Measurements from ENCODE around the gene SYTL3. TPM values are rescaled to one million over a fixed set of nuclear protein-coding genes. Genes with fewer than 3 reads are reported as not detected.
A peak's percentile ranks its signal among the peaks of the same experiment; 100 is the strongest.

SYTL3 gene
- total RNA-seq, 1 experiment from 2014 or later: 0.86 TPM

DNA sequence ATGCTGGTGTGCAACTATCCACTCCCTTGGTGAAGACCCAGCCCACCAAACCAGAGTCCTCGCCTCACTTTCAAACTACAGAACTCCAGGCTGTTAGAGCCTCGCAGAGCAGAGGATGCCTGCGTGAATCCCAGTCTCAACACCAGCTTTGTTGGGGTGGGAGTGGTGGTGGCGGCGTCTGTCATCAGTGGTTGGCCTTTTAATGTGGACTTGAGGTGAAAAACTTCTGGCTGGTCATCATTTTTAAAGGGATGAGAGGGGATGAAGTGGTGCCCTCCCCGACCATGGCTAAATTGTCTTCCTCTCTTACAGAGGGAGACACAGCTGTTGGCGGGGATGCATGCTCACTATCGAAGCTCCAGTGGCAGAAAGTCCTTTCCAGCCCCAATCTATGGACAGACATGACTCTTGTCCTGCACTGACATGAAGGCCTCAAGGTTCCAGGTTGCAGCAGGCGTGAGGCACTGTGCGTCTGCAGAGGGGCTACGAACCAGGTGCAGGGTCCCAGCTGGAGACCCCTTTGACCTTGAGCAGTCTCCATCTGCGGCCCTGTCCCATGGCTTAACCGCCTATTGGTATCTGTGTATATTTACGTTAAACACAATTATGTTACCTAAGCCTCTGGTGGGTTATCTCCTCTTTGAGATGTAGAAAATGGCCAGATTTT is 114.5 kb downstream of the SYTL3 start:
- peaks cover 19% of the 10 kb centered on the region for H3K4me1 Mint-ChIP-seq (ENCODE audit: low read depth, unreplicated experiment)
- H3K36me3 Mint-ChIP-seq (ENCODE audit: insufficient read depth, unreplicated experiment): peaks cover 95% of the 10 kb centered on the region
- no TSS peak for BruUV-seq (replicated peaks)
- no peak for DNase-seq
- no peaks in the 10 kb centered on the region for H3K9me3 Mint-ChIP-seq (ENCODE audit: unreplicated experiment)
- H3K9me3 ChIP-seq: no peaks in the 10 kb centered on the region
- no peak overlapping the region for H3K4me3 ChIP-seq (ENCODE audit: low read depth, low read length)
- peaks cover 11% of the 10 kb centered on the region; the same call in 1 of the 2 replicates for H3K4me1 ChIP-seq
- H3K27ac Mint-ChIP-seq (ENCODE audit: unreplicated experiment): peak overlapping the region; percentile 61
- no peaks in the 10 kb centered on the region; the same call in 1 of the 2 replicates for H3K27me3 ChIP-seq (replicated peaks; ENCODE audit: control insufficient read depth, insufficient read depth, low read length)
- POLR2A ChIA-PET: interaction anchor here (0.6 kb wide), 1 partner anchor 11 kb away, joined by 3 read pairs; no protein-coding TSS in a partner anchor
- CTCF ChIA-PET: no interaction called here
- no peaks in the 10 kb centered on the region for H3K27me3 Mint-ChIP-seq (ENCODE audit: insufficient read depth, unreplicated experiment)
- peaks cover 11% of the 10 kb centered on the region for H3K36me3 ChIP-seq (ENCODE audit: control insufficient read depth, insufficient read depth, low read length)
- intact Hi-C loops (cut with micrococcal nuclease; ENCODE audit: unreplicated experiment): no loop called here
- no peak overlapping the region for H3K4me3 Mint-ChIP-seq (ENCODE audit: unreplicated experiment)
- TF ChIP-seq, protein P1, sequence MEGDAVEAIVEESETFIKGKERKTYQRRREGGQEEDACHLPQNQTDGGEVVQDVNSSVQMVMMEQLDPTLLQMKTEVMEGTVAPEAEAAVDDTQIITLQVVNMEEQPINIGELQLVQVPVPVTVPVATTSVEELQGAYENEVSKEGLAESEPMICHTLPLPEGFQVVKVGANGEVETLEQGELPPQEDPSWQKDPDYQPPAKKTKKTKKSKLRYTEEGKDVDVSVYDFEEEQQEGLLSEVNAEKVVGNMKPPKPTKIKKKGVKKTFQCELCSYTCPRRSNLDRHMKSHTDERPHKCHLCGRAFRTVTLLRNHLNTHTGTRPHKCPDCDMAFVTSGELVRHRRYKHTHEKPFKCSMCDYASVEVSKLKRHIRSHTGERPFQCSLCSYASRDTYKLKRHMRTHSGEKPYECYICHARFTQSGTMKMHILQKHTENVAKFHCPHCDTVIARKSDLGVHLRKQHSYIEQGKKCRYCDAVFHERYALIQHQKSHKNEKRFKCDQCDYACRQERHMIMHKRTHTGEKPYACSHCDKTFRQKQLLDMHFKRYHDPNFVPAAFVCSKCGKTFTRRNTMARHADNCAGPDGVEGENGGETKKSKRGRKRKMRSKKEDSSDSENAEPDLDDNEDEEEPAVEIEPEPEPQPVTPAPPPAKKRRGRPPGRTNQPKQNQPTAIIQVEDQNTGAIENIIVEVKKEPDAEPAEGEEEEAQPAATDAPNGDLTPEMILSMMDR (IDR thresholded peaks at IDR 0.05; ENCODE audit: insufficient read depth in 1 of 2, low read depth in 1 of 2, low read length in 1 of 2, severe bottlenecking in 1 of 2, unreplicated experiment in 1 of 2): no peak

DNA sequence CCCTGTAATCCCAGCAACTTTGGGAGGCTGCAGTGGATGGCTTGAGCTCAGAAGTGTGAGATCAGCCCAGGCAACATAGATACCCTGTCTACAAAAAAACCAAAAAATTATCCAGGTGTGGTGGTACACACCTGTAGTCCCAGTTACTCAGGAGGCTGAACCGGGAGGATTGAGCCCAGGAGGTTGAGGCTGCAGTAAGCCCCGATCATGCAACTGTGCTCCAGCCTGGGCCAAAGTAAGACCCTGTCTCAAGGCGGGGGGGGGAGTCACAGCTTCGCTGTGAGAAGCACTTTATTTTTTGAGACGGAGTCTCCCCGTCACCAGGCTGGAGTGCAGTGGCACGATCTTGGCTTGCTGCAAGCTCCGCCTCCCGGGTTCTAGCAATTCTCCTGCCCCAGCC is 115.1 kb downstream of the SYTL3 start:
- ChIA-PET CTCF (no interaction called here), POLR2A (no interaction called here)
- no TSS peak for BruUV-seq (replicated peaks)
- peaks cover 19% of the 10 kb centered on the region for H3K4me1 Mint-ChIP-seq (ENCODE audit: low read depth, unreplicated experiment)
- Histone ChIP-seq H3K27me3 (replicated peaks; ENCODE audit: control insufficient read depth, insufficient read depth, low read length) (no peaks in the 10 kb centered on the region; the same call in 1 of the 2 replicates), H3K4me3 (ENCODE audit: low read depth, low read length) (no peak overlapping the region), H3K36me3 (ENCODE audit: control insufficient read depth, insufficient read depth, low read length) (peaks cover 13% of the 10 kb centered on the region), H3K4me1 (peaks cover 11% of the 10 kb centered on the region; the same call in 1 of the 2 replicates), H3K9me3 (no peaks in the 10 kb centered on the region)
- TF ChIP-seq, protein P1 (IDR thresholded peaks at IDR 0.05; ENCODE audit: insufficient read depth in 1 of 2, low read depth in 1 of 2, low read length in 1 of 2, severe bottlenecking in 1 of 2, unreplicated experiment in 1 of 2): no peak
- H3K9me3 Mint-ChIP-seq (ENCODE audit: unreplicated experiment): no peaks in the 10 kb centered on the region
- no peak overlapping the region for H3K4me3 Mint-ChIP-seq (ENCODE audit: unreplicated experiment)
- peaks cover 98% of the 10 kb centered on the region for H3K36me3 Mint-ChIP-seq (ENCODE audit: insufficient read depth, unreplicated experiment)
- no peaks in the 10 kb centered on the region for H3K27me3 Mint-ChIP-seq (ENCODE audit: insufficient read depth, unreplicated experiment)
- DNase-seq: no peak
- intact Hi-C loops (cut with micrococcal nuclease; ENCODE audit: unreplicated experiment): no loop called here
- H3K27ac Mint-ChIP-seq (ENCODE audit: unreplicated experiment): no peak overlapping the region

GRCh38 chr6:158765499-158766068 is 115.7 kb downstream of the SYTL3 start:
- Mint-ChIP-seq H3K27me3 (ENCODE audit: insufficient read depth, unreplicated experiment) (no peaks in the 10 kb centered on the region), H3K27ac (ENCODE audit: unreplicated experiment) (no peak overlapping the region), H3K9me3 (ENCODE audit: unreplicated experiment) (no peaks in the 10 kb centered on the region), H3K36me3 (ENCODE audit: insufficient read depth, unreplicated experiment) (peaks cover 98% of the 10 kb centered on the region), H3K4me3 (ENCODE audit: unreplicated experiment) (no peak overlapping the region), H3K4me1 (ENCODE audit: low read depth, unreplicated experiment) (peaks cover 19% of the 10 kb centered on the region)
- Histone ChIP-seq H3K4me1 (peaks cover 11% of the 10 kb centered on the region; the same call in 1 of the 2 replicates), H3K27me3 (replicated peaks; ENCODE audit: control insufficient read depth, insufficient read depth, low read length) (no peaks in the 10 kb centered on the region; the same call in 1 of the 2 replicates), H3K4me3 (ENCODE audit: low read depth, low read length) (no peak overlapping the region), H3K9me3 (no peaks in the 10 kb centered on the region), H3K36me3 (ENCODE audit: control insufficient read depth, insufficient read depth, low read length) (peaks cover 16% of the 10 kb centered on the region)
- TF ChIP-seq, protein P1 (IDR thresholded peaks at IDR 0.05; ENCODE audit: insufficient read depth in 1 of 2, low read depth in 1 of 2, low read length in 1 of 2, severe bottlenecking in 1 of 2, unreplicated experiment in 1 of 2): no peak
- ChIA-PET CTCF (no interaction called here), POLR2A (no interaction called here)
- BruUV-seq (replicated peaks): no TSS peak
- intact Hi-C loops (cut with micrococcal nuclease; ENCODE audit: unreplicated experiment): no loop called here
- no peak for DNase-seq

All from Caco-2 (cell line).